Glomerular visceral epithelial cell (primary cell): ENCODE data around the gene PLEKHG7.

Experiments used
- DNase-seq: peaks from one replicate; pipeline ENCODE4 v3.0.0-alpha.2; 2016; ENCODE audit errors: extremely low spot score

PLEKHG7 gene

DNA sequence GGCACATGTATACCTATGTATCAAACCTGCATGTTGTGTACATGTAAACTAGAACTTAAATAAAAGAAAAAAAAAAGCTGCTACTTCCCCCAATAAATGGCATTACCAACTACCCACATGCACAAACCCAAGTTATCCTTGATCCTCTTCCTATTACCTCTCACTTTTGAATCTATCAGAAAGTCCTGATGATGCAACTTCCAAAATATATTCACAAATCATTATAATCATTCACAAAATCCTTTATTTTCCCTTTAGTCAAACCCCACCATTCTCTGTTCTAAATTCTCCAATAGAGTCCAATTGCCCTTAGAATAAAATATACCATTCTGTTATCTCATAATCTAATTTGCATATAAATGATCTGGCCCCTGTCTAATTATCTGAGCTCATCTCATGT, 92.0 kb downstream of the PLEKHG7 start:
- no peak for DNase-seq

DNA sequence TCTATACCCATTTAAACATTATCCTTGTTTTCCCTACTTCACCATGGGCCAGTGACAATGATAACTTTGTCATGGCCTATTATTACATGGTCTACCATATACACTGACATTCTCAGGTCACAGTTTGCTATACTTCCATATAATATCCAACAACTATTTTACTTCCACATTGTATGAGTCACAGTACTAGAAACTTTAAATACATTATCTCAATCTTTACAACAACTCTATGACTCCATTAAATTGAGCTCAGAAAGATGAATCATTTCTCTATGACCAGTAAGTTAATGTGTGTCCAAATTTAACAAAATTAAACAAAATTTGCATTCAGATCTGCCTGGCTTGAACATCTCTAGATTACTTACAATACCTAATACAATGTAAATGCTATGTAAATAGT, 93.9 kb downstream of the PLEKHG7 start:
- DNase-seq: no peak

DNA sequence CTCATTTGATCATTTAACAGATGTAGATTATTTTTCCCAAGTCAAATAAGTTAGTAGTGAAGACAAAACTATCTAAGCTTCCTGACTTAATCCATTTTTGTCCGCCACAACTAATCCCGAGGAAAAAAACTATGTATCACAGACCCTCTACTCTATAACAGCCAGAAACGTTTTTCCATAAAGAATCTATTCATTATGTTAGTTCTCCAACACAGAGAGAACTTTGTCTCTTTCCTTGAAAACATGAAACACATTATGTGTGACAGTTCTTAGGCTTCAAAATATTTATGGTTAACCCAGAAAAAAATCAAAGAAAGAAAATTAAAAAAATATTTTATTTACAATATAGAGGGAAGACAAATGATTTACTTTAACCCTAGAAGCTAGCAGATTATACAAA, 100.1 kb downstream of the PLEKHG7 start:
- DNase-seq: no peak

DNA sequence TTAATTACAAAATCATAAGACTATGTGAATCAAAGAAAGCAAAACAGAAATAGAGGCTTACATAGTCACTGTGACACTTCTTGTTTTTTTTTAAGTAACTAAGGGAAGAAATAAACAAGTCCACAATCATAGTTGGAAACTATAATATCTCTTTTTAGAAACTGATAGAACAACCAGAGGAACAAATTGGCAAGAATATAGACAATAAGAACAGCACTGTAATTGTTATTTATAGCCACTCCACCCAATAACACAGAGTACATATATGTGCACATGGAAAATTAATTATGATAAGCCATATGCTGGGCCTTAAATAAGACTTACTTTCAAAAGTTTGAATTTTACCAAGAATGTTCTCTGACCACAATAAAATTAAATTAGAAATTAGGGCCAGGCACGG, 101.1 kb downstream of the PLEKHG7 start:
- DNase-seq: no peak

DNA sequence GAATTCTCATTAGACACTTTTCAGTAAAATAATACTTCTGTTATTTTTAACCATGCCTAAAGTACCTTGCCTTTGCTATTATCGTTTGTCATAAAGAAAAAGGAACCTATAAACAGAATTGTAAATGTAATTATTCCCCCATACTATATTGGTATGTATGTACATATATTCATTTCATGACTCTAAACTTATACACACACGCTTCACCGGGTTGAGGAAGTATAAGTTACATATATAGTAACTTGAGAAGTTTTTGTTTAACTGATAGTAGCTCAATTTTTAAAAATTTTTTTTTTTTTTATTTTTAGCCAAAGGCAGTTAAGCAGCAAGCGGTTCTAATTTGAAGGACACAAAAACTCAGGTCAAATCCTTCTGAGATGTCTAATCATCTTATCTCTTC, 107.6 kb downstream of the PLEKHG7 start:
- DNase-seq: no peak

DNA sequence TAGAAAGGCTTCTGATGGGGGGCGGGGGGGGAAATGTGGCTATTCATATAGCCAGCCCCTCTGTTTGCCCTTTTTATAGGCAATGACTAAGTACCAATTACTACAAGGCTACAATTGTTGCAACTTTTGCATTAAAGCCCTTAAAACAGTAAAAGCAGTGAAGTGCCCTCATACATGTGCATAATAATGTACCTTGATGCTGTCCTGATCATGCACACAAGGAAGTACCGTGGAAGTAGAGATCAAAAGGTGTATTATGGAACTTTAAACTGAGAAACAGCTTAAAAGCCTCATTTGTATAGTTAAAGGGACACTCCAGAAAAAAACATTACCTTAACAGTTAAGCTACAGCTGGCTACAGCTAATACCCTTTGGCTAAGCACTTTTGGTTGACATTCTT, 111.8 kb downstream of the PLEKHG7 start:
- DNase-seq: no peak

GRCh38 chr12:92821142-92821541, 118.4 kb downstream of the PLEKHG7 start:
- no peak for DNase-seq
